ENCODE data around the gene PON2.

DNA sequence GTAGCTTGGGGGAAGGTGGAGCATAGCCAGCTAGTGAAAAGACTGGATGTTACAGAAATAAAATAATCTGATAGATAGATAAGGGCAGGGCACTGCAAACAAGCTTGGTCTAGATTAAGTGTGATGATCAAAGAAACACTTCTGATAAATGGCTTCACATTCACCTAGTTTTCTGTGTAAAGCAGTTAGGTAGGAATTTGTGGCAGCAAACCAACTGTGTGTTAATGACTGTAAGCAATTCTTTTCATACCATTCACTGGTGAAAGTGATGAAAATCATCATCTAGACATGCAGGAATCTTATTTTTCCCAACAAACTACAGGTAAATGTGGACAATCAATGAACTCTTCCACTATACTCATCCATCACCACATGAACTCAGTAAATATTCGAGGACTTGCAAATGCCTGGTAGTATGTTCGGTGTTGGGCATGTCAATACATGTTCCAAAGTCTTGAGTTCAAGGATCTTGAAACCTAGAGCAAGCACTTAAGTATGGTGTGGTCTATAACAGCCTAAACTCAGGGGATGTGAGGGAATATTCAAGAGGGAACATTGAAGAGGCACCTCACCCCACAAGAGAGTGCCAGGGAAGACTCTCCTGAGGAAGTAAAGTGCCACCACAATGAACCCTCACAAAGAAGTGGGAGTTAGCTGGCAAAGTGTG is 59.1 kb downstream of the PON2 start:
- TF ChIP-seq, protein P1, sequence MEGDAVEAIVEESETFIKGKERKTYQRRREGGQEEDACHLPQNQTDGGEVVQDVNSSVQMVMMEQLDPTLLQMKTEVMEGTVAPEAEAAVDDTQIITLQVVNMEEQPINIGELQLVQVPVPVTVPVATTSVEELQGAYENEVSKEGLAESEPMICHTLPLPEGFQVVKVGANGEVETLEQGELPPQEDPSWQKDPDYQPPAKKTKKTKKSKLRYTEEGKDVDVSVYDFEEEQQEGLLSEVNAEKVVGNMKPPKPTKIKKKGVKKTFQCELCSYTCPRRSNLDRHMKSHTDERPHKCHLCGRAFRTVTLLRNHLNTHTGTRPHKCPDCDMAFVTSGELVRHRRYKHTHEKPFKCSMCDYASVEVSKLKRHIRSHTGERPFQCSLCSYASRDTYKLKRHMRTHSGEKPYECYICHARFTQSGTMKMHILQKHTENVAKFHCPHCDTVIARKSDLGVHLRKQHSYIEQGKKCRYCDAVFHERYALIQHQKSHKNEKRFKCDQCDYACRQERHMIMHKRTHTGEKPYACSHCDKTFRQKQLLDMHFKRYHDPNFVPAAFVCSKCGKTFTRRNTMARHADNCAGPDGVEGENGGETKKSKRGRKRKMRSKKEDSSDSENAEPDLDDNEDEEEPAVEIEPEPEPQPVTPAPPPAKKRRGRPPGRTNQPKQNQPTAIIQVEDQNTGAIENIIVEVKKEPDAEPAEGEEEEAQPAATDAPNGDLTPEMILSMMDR (IDR thresholded peaks at IDR 0.05; ENCODE audit: insufficient read depth, low read length): no peak
- TF ChIP-seq, protein P2, sequence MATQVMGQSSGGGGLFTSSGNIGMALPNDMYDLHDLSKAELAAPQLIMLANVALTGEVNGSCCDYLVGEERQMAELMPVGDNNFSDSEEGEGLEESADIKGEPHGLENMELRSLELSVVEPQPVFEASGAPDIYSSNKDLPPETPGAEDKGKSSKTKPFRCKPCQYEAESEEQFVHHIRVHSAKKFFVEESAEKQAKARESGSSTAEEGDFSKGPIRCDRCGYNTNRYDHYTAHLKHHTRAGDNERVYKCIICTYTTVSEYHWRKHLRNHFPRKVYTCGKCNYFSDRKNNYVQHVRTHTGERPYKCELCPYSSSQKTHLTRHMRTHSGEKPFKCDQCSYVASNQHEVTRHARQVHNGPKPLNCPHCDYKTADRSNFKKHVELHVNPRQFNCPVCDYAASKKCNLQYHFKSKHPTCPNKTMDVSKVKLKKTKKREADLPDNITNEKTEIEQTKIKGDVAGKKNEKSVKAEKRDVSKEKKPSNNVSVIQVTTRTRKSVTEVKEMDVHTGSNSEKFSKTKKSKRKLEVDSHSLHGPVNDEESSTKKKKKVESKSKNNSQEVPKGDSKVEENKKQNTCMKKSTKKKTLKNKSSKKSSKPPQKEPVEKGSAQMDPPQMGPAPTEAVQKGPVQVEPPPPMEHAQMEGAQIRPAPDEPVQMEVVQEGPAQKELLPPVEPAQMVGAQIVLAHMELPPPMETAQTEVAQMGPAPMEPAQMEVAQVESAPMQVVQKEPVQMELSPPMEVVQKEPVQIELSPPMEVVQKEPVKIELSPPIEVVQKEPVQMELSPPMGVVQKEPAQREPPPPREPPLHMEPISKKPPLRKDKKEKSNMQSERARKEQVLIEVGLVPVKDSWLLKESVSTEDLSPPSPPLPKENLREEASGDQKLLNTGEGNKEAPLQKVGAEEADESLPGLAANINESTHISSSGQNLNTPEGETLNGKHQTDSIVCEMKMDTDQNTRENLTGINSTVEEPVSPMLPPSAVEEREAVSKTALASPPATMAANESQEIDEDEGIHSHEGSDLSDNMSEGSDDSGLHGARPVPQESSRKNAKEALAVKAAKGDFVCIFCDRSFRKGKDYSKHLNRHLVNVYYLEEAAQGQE (IDR thresholded peaks at IDR 0.05; ENCODE audit: insufficient replicate concordance, low read depth): no peak
- TF ChIP-seq GABPA (IDR thresholded peaks at IDR 0.05; ENCODE audit: low read depth): no peak
